ENCODE results near the gene PDE11A.

DNA sequence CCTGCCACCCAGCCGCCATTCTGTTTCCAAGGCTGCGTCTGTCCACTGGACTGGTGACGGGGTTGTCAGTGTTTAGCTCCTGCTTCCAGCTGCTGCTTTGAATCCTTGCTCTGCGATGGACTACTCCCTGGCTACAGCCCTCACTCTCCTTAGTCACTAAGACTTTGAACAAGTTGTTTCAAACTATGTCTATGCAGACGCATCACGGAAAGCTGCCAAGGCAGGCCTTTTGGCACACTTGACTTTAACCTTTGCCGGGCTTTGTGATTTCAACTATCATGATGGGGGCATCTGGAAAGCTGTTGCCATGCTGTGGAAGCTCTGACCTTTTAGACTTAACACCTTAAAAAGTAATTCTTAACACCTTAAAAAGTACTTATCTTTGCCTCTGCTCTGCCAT lies 54.4 kb downstream of the PDE11A start:
- TF ChIP-seq, protein P1, sequence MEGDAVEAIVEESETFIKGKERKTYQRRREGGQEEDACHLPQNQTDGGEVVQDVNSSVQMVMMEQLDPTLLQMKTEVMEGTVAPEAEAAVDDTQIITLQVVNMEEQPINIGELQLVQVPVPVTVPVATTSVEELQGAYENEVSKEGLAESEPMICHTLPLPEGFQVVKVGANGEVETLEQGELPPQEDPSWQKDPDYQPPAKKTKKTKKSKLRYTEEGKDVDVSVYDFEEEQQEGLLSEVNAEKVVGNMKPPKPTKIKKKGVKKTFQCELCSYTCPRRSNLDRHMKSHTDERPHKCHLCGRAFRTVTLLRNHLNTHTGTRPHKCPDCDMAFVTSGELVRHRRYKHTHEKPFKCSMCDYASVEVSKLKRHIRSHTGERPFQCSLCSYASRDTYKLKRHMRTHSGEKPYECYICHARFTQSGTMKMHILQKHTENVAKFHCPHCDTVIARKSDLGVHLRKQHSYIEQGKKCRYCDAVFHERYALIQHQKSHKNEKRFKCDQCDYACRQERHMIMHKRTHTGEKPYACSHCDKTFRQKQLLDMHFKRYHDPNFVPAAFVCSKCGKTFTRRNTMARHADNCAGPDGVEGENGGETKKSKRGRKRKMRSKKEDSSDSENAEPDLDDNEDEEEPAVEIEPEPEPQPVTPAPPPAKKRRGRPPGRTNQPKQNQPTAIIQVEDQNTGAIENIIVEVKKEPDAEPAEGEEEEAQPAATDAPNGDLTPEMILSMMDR (IDR thresholded peaks at IDR 0.05; ENCODE audit: borderline replicate concordance, extremely low read depth, low read length, poor library complexity, severe bottlenecking) = no peak
- TF ChIP-seq EZH2 (IDR thresholded peaks at IDR 0.05; ENCODE audit: borderline replicate concordance, low read depth, low read length, severe bottlenecking) = no peak

Measured in DND-41 (cell line).